Kidney (tissue), 14 donors: ENCODE measurements around the gene ZNF367. TPM values are rescaled to one million over a fixed set of nuclear protein-coding genes. Genes with fewer than 3 reads are reported as not detected.

Experiments used
- DNase-seq, 5 donors: peaks; one replicate each; pipeline ENCODE4 v3.0.0-alpha.2; 2013 to 2020
- FAIRE-seq: peaks from 2 replicates; lab custom pipeline; 2012; peaks lifted over from hg19 to GRCh38; lab: Jason Lieb, UNC
- H3K27ac ChIP-seq, 2 donors: one replicate each; pipeline ENCODE4 v1.7.0; 2013; ENCODE audit warnings: low read depth in 2 of 2, low read length in 2 of 2, inconsistent platforms in 1 of 2
- H3K27me3 ChIP-seq: one replicate; pipeline ENCODE4 v1.7.1; 2013; ENCODE audit warnings: low read length, inconsistent platforms; ENCODE audit not compliant: control insufficient read depth, insufficient read depth
- H3K36me3 ChIP-seq, 3 donors: one replicate each; pipeline versions ENCODE4 v1.7.0 to v1.7.1; 2013; ENCODE audit warnings: low read length in 3 of 3, control low read depth in 1 of 3, inconsistent platforms in 1 of 3; ENCODE audit not compliant: insufficient read depth in 3 of 3, control insufficient read depth in 2 of 3
- H3K4me1 ChIP-seq, 3 donors: one replicate each; pipeline versions ENCODE4 v1.7.0 to v1.7.1; 2013; ENCODE audit warnings: low read length in 3 of 3, inconsistent platforms in 1 of 3, low read depth in 1 of 3; ENCODE audit not compliant: control insufficient read depth in 2 of 3, insufficient read depth in 2 of 3
- H3K4me3 ChIP-seq, 3 donors: one replicate each; pipeline versions ENCODE4 v1.7.0 to v1.8.1; 2013; ENCODE audit warnings: low read length in 3 of 3, control low read depth in 1 of 3, inconsistent platforms in 1 of 3
- H3K9ac ChIP-seq, 3 donors: one replicate each; pipeline versions ENCODE4 v1.7.0 to v1.7.1; 2013; ENCODE audit warnings: low read length in 3 of 3, control low read depth in 1 of 3, inconsistent platforms in 1 of 3
- H3K9me3 ChIP-seq, 3 donors: one replicate each; pipeline versions ENCODE4 v1.7.0 to v1.7.1; 2013; ENCODE audit warnings: low read length in 3 of 3, control low read depth in 1 of 3, inconsistent platforms in 1 of 3; ENCODE audit not compliant: control insufficient read depth in 2 of 3, insufficient read depth in 1 of 3
- CTCF ChIP-seq: IDR thresholded peaks from 3 replicates; pipeline ENCODE4 v1.5.1; 2012; ENCODE audit warnings: mild to moderate bottlenecking, moderate library complexity, borderline replicate concordance; ENCODE audit not compliant: insufficient read depth; ENCODE audit errors: extremely low read depth
- intact Hi-C: fragments of 100-400 bp; cut with DNase I; formaldehyde crosslinking; loops from one replicate; pipeline ENCODE4 v1.11.1; 2022
- polyA plus RNA-seq: library from polyadenylated mRNA; stranded (reverse); fragments of 350-450 nt; fragmentation: Illumina TruSeq; extraction: RNeasy Lipid Tissue Mini Kit (QIAGEN cat#74804); gene quantifications from one replicate; pipeline ENCODE4 v1.2.3, GENCODE V29; 2014; ENCODE audit warnings: low read depth, low replicate concordance; ENCODE audit not compliant: insufficient read depth
- total RNA-seq: library from RNA; stranded (reverse); fragmentation: NEBNext Ultra II Directional; extraction: Animal tissue kit (Norgen Biotek cat#: 25700); gene quantifications from one replicate; pipeline ENCODE4 v1.2.1, GENCODE V29; 2021
- donor health status: control.
- donor health status: control.
- donor health status: control.
- donor health status: control.
- donor health status: control.
- donor health status: DM: yes; HTN: yes; CAD: no.
- donor health status: Normal renal cell carcinoma (clear cell type).

Gene ZNF367
- total and polyA plus RNA-seq, 2 donors from 2014 or later: 1.5 to 1.9 TPM

DNA sequence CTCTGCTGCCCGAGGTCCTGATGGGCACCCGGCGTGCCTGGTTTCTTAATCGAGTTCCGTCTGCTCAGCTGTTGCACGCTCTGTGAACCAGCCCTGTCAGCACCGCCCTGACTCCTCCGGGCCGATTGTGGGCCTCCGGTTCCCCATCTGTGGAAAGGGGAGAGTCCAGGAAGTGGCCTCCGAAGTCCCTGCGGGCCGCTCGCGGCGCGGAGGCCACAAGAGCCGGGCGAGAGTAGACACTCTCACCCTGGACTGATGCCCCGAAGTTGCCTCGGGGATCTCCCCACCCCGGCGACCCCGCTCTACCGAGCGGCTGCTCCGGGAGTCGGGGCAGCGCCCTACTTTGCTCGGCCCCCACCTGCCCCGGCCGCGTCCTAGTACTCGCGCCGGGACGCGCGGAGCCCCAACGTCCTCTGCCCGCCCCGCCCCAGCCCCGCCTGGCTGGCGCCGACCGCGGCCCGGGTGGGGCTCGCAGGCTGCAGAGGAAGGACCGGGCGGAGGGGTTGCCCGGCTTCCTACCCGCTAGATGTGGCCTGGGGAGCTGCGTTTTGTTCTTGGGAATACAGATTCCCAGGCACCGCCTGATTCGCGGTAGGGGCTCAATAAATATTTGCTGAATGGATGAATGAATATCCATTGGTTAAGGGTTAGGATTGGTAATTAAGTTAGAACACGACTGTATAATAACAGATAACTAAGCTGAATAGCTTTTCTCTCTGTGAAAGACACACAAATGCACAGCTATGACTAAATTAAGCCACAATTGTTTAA is 935 bp upstream of the ZNF367 start:
- Histone ChIP-seq H3K9me3 (no peaks in the 10 kb centered on the region), H3K27ac (peak overlapping the region; percentile 99 to 100), H3K4me3 (peak overlapping the region; percentile 47 to 85 (median 80)), H3K9ac (peak overlapping the region in 2 of 3 donors; percentile 96 to 97), H3K36me3 (no peaks in the 10 kb centered on the region), H3K27me3 (no peaks in the 10 kb centered on the region), H3K4me1 (peaks cover 5 to 20% (median 17%) of the 10 kb centered on the region in 3 donors)
- no peak for FAIRE-seq
- no peak for TF ChIP-seq CTCF
- DNase-seq: peak in 3 of 5 donors; percentile 47 to 78 (median 71)
- intact Hi-C loops: no loop called here

DNA sequence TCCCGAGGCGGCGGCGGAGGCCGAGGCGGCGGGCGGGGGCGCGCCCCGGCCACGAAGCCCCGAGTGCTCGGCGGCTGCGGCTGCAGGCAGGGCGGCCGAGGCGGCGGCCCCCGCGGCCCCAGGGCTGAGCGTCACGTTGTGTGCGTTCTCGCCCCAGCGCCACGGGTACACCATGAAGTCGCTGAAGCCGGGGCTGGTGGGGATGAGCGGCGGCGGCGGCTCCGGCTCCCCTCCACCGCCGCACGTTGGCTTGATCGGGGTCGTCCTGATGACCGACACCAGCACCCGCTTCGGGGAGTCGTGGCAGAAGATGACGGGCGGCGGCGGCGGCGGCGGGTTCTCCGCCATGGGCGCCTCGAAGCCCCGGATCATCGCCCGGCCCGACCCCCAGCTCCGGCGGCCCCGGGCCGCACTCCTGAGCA is 498 bp downstream of the ZNF367 start:
- Histone ChIP-seq H3K9me3 (no peaks in the 10 kb centered on the region), H3K9ac (peak overlapping the region in 2 of 3 donors; percentile 36 to 65), H3K27me3 (no peaks in the 10 kb centered on the region), H3K27ac (peak overlapping the region; percentile 71 to 91), H3K4me3 (peak overlapping the region; percentile 53 to 68 (median 61)), H3K36me3 (no peaks in the 10 kb centered on the region), H3K4me1 (peaks cover 5 to 20% (median 17%) of the 10 kb centered on the region in 3 donors)
- intact Hi-C loops: no loop called here
- DNase-seq: peak in 1 of 5 donors; percentile 88
- no peak for FAIRE-seq
- no peak for TF ChIP-seq CTCF

- H3K9ac ChIP-seq: peak overlapping the region; percentile 79 to 90 (median 86)
- no peak for TF ChIP-seq CTCF
- H3K9me3 ChIP-seq: no peaks in the 10 kb centered on the region
- DNase-seq (peak; percentile 90 to 96 (median 93)), FAIRE-seq (no peak)
- H3K4me1 ChIP-seq: peaks cover 5 to 20% (median 17%) of the 10 kb centered on the region in 3 donors
- peak overlapping the region; percentile 86 to 92 for H3K27ac ChIP-seq
- no peaks in the 10 kb centered on the region for H3K36me3 ChIP-seq
- H3K27me3 ChIP-seq: no peaks in the 10 kb centered on the region
- intact Hi-C loops: no loop called here
- peak overlapping the region; percentile 75 to 92 (median 85) for H3K4me3 ChIP-seq
Observed at GRCh38 chr9:96417051-96417586, 1.1 kb downstream of the ZNF367 start.
